MV-4-11 (cell line): ENCODE results near the gene GPX4.

Source experiments
- DNase-seq: peaks from one replicate; lab custom pipeline; 2025; lab: John Stamatoyannopoulos, UW

Gene GPX4

DNA sequence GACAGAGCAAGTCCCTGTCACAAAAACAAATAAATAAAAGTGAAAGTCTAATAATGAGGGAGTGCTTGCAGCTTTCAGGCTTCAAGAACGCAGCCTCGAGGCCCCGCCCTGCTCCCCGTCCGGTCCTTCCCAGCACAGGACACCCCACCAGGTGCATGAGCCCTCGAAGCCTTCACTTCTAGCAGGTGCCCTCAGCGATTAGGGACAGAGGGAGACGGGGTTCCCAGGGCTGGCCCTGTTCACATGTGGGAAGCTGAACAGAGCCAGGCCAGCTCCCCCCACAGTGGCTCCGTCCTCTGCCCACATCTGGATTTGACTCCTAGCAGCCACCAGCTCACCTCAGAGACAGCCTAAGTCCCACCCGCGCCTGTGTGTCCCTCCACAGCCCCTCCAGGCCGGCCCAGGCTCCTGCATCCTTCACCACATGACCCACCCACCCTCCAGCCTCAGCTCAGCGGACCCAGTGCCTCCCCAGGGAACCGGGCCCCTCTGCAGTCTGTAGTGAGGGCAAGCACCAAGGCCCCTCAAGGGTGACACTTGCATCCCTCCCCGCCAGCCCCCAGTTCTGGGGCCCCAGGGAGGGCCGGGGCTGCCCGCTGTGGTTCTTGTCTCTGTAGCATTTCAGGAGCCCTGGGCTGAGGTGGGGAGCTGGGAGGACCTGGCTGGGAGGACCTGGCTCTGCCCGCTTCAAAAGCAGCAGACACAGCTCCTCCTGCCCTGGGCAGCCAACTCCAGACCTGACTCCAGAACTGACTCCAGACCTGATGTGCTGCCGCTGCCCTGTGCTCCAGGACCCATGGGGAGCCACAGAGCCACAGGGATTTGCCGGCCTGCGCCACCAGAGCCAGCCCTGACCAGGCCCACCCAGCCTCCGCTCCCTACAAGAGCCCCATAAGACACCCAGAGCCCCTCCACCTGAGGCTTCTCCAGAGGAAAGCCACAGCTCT lies 27.2 kb downstream of the GPX4 start:
- DNase-seq: no peak

DNA sequence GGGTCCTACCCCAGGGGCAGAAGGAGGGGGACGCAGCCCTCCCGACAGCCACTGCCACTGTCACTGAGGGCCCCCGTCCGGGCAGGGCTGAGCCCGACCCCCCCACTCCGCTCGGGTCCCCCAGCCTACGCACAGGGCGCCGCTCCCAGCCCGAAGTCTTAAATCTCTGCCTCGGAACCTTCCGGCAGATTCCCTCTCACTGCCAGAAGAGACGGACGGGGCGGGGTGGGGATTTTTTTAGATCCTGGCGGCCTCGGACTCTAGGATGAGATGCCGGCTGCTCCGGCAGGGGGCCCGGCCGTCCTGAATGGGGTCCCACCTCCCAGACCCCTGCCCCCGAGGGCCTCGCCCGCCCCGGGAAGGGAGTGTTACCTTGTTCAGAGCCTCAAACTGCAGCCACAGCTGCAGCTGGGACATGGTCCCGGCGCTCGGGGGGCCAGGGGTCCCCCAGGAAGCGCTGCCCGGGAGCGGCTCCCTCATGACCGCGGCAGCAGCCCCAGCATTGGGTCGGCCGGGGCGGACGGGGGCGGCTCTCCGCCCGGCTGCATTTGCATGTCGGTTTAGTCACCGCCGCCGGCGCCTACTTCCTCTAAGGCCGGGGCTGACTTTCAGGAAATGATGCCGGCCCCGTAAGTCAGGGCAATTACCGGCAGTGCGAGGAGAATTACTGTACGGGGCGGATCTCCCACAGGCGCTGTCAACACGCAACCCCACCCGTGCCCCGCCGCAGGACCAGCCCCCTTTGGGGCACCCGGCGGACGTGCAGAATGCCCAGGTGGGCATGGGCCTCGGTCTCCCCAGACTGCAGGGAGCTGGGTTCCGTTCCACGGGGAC lies 28.1 kb downstream of the GPX4 start:
- DNase-seq: peak; percentile 94

DNA sequence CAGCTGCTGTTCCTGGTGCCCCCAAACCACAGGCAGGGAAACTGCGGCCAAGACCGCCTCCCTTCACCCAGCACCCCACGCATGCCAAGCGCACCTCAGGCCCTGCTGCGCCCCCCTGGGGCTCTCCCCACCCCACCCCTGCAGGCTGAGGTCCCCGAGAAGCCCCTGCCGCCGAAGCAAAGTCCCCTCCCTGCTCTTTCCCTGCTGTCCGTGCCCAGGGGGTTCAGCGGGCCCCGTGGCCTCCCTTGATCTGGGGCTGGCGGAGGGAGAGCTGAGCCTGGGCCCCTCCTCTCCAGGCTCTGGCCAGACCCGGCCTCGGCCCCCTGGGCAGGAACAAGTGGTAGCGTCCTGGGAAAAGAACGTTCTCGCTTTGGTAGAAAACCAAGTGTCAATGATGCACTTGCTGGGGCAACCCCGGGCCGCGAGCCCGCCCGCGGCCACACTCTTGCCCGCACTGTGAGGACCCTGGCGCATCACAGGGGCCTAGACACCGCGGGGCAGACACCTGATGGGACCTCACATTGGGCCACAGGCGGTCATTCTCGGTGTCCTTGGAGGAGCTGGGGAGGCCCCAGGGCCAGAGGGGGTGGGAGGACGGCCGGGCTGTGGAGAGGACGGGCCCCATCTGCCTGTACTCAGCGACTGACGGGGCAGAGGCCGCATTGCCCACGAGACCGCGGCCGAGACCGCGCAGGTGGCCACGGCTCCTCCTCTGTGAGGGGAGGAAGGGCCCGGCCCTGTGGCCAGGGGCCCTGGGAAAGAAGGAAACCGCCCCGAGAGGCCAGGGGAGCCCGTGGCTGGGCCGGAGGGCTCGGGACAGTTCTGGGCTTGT lies 29.0 kb downstream of the GPX4 start:
- DNase-seq: peak; percentile 52

DNA sequence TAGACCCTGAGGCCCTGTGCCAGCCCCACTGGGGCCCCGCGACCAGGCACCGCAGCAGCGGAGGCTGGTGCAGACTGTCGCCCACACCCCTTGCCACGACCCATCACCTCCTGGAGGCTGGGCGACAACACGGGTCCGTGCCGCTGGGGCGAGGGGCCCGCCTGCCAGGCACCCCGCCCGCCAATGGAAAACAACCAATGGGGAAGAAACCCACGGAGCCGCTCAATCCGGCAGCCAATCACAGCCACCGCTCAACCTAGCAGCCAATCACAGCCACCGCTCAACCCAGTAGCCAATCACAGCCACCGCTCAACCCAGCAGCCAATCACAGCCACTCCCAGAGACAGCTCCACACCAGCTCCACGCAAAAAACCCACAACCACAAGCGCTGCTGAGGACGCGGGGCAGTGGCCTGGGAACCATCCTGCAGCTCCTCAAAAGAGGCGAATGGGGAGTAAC lies 29.7 kb downstream of the GPX4 start:
- peak; percentile 75 for DNase-seq

DNA sequence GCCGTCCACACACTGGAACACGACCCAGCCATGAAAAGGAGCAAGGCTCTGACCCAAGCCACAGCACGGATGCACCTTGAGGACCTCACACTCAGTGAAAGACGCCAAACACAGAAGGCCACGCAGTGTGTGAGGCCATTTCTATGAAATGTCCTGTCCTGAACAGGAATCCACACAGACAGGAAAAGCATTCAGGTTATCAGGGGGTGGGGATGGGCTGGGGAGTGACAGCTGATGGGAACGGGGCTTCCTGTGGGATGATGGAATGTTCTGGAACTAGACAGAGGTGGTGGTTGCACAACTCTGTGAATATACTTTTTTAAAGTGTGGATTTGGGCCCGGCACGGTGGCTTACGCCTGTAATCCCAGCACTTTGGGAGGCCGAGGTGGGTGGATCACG lies 30.6 kb downstream of the GPX4 start:
- no peak for DNase-seq

DNA sequence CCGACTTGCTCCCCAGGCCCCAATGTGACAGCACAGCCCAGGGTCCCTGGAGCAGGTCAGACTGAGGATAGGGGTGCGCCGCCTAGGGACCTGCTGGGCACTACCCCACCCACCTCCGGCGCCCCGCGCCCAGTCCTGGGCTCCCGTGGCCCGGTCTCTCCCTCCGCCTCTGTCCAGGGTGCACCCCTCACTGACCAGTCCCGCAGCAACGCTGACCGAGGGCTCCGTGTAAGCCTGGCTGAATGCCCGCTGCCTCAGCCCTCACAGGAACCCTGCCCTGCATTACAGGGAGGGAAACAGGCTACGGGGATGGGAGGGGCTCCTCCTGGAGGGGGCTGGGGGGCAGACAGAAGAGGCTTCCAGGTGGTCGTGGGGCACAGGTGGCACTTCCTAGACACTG lies 31.7 kb downstream of the GPX4 start:
- no peak for DNase-seq

DNA sequence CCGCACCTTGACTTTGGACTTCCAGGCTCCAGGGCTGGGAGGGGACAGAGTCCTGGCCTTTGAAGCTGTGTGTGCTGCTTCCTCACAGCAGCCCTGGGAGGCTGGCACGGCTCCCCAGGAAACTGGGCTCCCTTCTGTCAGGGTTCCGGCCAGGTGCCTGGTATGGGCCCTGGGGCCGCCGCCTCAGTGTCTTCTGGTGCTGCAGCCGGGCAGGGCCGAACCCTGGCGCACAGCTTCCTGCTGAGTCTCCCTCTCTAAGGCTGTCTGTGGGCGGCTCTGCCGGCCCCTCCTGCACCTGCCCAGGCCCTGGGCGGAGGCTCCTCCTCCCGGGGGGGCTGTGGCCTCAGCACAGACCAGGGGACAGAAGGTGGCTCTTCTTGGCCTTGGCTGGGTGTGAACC lies 32.4 kb downstream of the GPX4 start:
- no peak for DNase-seq

DNA sequence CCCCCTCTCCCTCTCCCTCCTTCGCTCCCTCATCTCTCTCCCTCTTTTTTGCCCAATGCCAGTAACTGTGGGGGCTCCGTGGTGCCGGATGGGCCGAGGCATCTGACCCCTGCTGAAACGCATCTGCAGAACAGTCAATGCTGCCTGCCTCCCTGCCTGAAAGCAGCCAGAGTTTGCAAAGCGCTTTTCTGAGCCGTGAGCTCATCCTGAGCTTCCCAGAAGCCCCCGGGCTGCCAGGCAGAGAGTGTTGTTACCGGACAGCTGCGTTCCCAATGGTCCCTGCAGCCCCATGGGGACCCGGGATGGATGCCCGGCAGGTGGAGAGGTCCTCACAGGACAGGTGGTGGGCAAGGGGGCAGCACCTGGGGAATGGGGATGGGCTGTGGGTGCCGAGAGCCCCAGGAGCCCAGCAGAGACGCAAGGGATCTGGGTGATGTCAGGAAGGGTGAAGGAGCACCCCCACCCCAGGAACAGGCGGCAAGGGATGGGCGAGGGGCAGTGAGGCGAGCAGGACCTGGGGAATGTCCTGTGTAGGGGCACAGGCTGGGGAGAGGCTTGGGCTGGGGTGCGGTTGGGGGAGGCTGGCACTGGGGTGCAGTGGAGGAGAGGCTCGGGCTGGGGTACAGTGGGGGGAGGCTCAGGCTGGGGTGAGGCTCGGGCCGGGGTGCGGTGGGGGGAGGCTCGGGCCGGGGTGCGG lies 33.0 kb downstream of the GPX4 start:
- DNase-seq: no peak

DNA sequence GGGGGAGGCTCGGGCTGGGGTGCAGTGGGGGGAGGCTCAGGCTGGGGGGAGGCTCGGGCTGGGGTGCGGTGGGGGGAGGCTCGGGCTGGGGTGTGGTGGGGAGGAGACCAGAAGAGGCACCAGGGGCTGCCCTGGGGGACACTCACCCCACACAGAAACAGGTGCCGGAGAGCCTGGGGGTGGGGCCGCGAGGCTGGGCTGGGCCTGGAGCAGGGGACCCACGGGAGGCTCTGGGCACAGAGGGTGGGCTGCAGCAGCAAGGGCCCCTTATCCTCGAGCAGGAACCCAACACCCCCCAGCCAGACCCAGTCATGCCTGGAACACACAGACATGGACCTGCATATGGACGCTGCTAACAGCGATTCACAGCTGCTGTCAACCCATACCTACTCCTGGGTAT lies 34.3 kb downstream of the GPX4 start:
- DNase-seq: no peak

DNA sequence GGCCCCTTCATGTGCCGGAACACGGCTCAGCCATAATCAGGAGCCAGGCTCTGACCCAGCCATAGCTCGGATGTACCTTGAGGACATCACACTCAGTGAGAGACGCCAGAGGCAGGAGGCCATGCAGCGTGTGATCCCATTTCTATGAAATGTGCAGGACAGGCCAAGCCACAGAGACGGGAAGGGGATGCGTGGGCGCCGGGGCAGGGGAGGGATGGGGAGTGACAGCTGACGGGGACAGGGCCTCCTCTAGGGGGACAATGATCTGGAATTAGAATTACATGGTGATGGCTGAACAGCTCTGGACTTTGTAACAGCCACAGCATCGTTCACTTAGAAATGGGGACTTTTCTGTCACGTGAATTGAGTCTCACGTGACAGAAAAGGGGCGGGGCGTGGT lies 35.3 kb downstream of the GPX4 start:
- DNase-seq: no peak

DNA sequence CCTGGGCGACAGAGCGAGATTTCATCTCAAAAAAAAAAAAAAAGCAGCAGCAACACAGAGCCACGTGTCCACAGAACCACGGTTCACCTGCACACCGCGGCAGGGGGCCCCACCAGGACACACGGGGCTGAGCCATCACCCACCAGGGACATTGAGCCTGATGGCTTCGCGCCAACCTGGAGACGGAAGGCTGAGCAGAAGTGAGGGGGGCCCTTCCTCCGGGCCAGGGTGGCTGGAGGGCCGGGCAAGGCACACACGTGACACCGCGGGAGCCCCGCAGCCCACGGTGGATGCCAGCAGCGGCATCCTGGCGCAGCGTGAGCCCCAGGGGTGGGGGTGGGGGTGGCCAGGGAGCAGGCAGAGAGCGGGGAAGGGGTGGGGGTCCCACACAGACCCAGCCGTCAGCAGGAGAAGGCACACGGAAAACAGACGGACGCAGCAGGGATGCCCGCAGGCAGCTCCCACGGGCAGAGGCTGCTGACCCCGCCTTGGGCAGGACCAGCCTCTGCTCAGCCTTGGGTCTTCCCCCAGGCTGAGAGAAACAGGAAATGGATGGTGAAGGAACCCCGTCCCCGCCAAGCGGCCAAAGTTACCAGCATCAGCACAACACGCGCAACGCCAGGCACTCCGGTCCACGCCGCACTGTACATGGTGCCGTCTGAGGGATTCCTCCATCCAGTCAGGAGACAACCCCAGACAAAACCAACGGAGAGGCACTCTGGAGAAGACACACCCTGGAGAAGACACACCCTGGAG lies 36.7 kb downstream of the GPX4 start:
- no peak for DNase-seq

DNA sequence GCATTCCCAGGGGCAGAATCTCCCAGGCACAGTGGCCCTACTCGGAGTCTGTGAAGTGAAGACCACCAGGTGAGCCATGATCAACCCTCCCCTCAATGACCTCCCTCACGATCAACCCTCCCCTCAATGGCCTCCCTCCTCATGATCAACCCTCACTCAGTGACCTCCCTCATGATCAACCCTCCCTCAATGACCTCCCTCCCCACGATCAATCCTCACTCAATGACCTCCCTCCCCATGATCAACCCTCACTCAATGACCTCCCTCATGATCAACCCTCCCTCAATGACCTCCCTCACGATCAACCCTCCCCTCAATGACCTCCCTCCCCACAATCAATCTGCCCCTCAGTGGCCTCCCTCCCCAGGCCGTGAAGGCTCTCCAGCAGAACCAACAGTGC lies 38.1 kb downstream of the GPX4 start:
- no peak for DNase-seq

DNA sequence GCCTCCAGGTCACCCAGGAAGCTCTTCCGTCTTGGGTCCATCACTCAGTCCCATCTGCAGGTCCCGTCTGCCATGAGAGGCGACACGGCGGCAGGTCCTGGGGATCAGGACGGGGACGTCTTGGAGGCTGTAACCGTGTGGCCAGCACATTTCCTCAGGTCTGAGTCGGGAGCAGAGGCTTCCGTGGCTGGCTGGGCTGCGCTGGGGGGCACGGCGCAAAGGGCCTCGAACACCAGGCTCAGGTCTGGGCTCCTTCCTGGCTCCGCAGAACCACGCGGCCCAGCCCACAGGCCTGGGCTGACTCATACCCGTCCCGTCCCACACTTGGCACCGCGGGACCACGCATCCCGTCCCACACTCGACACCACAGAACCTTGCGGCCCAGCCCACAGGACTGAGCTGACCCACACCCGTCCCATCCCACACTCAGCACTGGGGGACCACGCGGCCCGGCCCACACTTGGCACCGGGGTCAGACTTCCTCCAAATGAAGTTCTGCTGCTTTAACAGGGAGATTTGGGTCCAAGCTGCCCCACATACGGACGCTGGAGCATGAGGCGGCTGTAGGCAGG lies 40.1 kb downstream of the GPX4 start:
- DNase-seq: no peak

DNA sequence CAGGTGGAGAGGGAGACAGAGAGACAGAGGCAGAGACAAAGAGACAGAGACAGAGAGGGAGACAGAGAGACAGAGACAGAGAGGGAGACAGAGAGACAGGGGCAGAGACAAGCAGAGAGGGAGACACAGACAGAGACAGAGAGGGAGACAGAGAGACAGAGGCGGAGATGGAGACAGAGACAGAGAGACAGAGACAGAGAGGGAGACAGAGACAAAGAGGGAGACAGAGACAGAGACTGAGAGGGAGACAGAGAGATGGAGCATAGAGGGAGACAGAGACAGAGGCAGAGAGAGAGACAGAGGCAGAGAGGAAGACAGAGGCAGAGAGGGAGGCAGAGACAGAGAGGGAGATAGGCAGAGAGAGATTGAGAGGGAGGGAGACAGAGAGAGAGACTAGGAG lies 40.9 kb downstream of the GPX4 start:
- DNase-seq: no peak

DNA sequence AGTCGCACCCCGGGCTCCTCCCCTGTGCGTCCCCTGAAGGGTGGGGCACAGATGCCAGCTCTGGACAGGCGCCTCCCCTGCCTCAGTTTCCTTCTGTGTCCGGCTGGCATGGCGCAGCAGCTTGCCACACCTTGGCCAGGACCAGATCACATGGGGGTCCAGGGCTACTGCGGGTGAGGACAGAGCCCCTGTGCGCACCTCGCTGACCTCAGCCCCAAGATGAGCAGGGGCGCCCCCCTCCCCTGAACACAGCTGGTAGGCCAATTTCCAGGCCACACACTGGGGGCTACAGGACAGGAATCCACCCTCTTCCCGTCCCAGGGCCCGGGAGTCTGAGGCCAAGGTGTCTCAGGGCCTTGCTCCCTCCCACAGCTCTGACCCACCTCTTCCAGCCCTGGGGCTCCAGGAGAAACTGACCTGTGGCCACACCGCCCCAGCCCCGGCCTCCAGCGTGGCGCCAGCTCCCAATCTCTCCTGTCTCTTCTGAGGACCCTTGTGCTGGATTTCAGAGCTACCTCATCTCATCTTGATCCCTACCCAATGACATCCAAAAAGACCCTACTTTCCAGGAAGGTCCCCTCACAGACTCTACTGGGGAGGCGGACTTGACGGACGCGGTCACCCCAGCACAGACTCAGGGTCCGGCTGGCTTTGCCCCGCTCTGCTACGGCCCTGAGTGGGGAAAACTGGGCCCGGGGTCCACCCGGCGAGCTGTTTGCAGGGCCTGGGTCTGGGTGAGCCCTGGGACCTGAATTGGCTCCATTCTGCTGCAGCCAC lies 42.0 kb downstream of the GPX4 start:
- DNase-seq: no peak

DNA sequence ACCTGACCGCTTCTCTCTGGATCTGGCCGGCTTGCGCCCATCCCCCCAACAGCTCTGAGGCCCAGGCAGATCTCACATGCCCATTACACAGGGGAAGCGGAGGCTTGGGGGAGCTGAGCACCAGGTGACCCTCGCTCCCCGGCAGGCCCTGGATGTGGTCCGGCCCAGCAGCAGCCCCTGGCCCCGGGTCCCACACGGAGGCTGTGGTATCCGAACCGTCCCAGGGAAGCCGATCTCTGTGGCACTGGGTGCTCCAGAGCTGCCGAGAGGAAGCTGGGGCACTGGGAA lies 42.6 kb downstream of the GPX4 start:
- DNase-seq: no peak

DNA sequence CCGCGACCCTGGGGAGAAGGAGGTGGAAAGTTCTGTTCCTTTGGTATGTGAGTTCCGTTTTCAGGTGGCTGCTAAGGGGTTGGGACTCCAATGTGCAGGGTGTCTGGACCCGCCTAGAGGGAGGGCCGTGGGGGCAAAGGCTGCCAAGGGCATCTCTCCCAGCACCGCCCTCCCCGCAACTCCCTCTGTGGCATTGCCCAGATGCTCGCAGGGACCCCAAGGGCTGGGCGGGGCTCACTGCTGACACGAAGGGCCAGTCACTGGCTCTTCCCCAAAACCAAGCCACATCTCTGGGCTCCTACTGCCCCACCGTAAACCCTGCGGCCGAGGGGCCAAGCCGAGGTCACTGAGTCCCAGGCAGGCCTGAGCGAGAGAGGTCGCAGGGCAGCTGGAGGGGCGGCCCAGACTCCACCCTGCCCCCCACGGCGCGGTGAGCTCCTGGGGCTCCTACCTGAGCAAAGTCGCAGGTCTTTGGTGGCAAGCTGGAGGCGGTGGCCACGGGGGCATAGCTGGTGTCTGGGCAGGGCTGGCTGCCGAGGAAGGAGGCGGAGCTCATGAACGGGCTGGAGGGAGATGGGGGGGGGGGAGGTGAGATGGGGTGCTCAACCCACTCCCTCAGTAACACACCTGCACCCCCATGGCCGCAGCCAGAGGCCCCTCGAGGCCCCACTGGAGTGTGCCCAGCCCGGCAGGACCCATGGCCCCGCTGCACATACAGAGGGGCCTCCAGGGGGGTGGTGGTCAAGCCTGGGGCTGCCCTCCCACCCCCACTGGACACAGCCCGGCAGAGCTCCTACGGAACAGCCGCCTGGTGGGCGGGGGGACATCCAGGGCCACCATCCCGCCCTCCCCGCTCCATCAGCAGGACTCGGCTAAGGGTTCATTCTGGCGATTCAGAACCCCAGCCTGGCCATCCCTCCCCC lies 43.3 kb downstream of the GPX4 start:
- no peak for DNase-seq

DNA sequence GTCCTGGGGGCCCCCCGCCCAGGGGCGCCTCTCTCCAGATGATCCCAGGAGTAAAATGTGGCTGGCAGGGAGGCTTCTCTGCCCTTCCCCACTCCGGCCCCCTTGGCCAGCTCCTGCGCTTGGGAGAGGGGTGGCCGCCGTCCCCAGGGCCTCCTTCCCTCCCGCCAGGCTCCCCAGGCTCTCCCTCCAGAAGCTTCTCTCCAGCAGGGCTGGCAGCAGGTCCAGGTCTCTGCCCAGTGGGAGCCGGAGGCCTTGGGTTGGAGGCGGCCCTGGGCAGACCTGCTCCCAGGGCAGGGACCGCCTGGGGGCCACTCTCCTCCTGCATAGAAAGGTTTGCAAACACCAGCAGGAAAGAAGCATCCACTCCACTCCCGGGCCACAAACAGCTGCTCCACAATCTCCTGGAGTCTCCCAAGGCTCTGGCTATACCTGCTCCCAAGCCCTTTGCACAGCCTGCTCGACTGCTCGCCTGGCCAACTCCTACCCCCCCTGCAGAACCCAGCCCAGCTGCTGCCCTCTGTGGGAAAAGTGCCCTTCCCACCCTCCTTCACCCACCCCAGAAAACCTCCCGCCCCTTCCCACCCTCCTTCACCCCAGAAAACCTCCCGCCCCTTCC lies 44.2 kb downstream of the GPX4 start:
- no peak for DNase-seq
